Astrocyte (in vitro differentiated cells and primary cell): ENCODE data around the gene LIPI. TPM values are rescaled to one million over a fixed set of nuclear protein-coding genes. Genes with fewer than 3 reads are reported as not detected.
"Not testable (repeated sequence)": the region's sequence is repeated elsewhere in the genome, so short reads cannot be mapped to it uniquely, and the experiment has no call there.

Source experiments
- DNase-seq: peaks from one replicate; pipeline ENCODE4 v3.0.0-alpha.2; 2010; ENCODE audit warnings: low read depth
- FAIRE-seq: peaks from 2 replicates; lab custom pipeline; 2011; peaks lifted over from hg19 to GRCh38; lab: Jason Lieb, UNC
- H2AFZ ChIP-seq: 2 replicates; pipeline ENCODE4 v1.6.0; 2012; ENCODE audit warnings: low read depth, low read length, inconsistent platforms
- H3K27ac ChIP-seq: 2 replicates; pipeline ENCODE4 v1.5.1; 2011; ENCODE audit warnings: low read depth, low read length, inconsistent platforms
- H3K27me3 ChIP-seq: 2 replicates; pipeline ENCODE4 v1.6.0; 2011; ENCODE audit warnings: low read length, inconsistent platforms; ENCODE audit not compliant: insufficient read depth
- H3K36me3 ChIP-seq: 2 replicates; pipeline ENCODE4 v1.5.1; 2011; ENCODE audit warnings: low read length, inconsistent platforms; ENCODE audit not compliant: insufficient read depth
- H3K4me1 ChIP-seq: 2 replicates; pipeline ENCODE4 v1.5.1; 2011; ENCODE audit warnings: low read length, inconsistent platforms; ENCODE audit not compliant: insufficient read depth
- H3K4me2 ChIP-seq: 2 replicates; pipeline ENCODE4 v1.6.0; 2012; ENCODE audit warnings: low read length, inconsistent platforms
- H3K4me3 ChIP-seq: 2 replicates; pipeline ENCODE4 v1.5.1; 2011; ENCODE audit warnings: low read depth, mild to moderate bottlenecking, low read length, inconsistent platforms; ENCODE audit not compliant: insufficient read depth
- H3K79me2 ChIP-seq: 2 replicates; pipeline ENCODE4 v1.6.0; 2012; ENCODE audit warnings: mild to moderate bottlenecking, low read length, inconsistent platforms; ENCODE audit not compliant: insufficient read depth
- H3K9ac ChIP-seq: 2 replicates; pipeline ENCODE4 v1.6.0; 2012; ENCODE audit warnings: mild to moderate bottlenecking, low read length, inconsistent platforms
- H3K9me3 ChIP-seq: 2 replicates; pipeline ENCODE4 v1.5.1; 2012; ENCODE audit warnings: low read depth, mild to moderate bottlenecking, low read length, inconsistent platforms; ENCODE audit not compliant: insufficient read depth
- H4K20me1 ChIP-seq: 2 replicates; pipeline ENCODE4 v1.6.0; 2012; ENCODE audit warnings: low read length, inconsistent platforms; ENCODE audit not compliant: insufficient read depth
- H3K27ac Mint-ChIP-seq: one replicate; pipeline ENCODE4 v1.8.0; 2021; ENCODE audit warnings: mild to moderate bottlenecking, mixed read lengths; ENCODE audit not compliant: unreplicated experiment
- H3K27me3 Mint-ChIP-seq: one replicate; pipeline ENCODE4 v1.8.0; 2021; ENCODE audit warnings: low read depth, mixed read lengths; ENCODE audit not compliant: unreplicated experiment
- H3K36me3 Mint-ChIP-seq: one replicate; pipeline ENCODE4 v1.8.0; 2021; ENCODE audit warnings: low read depth, mixed read lengths; ENCODE audit not compliant: unreplicated experiment
- H3K4me1 Mint-ChIP-seq: one replicate; pipeline ENCODE4 v1.8.0; 2021; ENCODE audit warnings: low read depth, mixed read lengths; ENCODE audit not compliant: unreplicated experiment
- H3K4me3 Mint-ChIP-seq: one replicate; pipeline ENCODE4 v1.8.0; 2021; ENCODE audit warnings: mild to moderate bottlenecking, moderate library complexity, mixed read lengths; ENCODE audit not compliant: unreplicated experiment
- H3K9me3 Mint-ChIP-seq: one replicate; pipeline ENCODE4 v1.8.0; 2021; ENCODE audit warnings: mild to moderate bottlenecking, mixed read lengths; ENCODE audit not compliant: unreplicated experiment
- EZH2 ChIP-seq: IDR thresholded peaks from 2 replicates; pipeline ENCODE4 v1.6.1; 2012; ENCODE audit warnings: mild to moderate bottlenecking, low read length, inconsistent platforms; ENCODE audit not compliant: insufficient read depth
- total RNA-seq: library from RNA; stranded (reverse); gene quantifications from 2 replicates; pipeline ENCODE4 v1.2.1, GENCODE V29; 2021
- TF ChIP-seq, protein P1 (sequence below): IDR thresholded peaks from 2 replicates; pipeline ENCODE4 v1.5.1; 2011; ENCODE audit warnings: low read depth, mild to moderate bottlenecking, inconsistent platforms, low read length, moderate library complexity; ENCODE audit not compliant: insufficient read depth

LIPI gene
- total RNA-seq, 1 donor from 2014 or later, result not detected

DNA sequence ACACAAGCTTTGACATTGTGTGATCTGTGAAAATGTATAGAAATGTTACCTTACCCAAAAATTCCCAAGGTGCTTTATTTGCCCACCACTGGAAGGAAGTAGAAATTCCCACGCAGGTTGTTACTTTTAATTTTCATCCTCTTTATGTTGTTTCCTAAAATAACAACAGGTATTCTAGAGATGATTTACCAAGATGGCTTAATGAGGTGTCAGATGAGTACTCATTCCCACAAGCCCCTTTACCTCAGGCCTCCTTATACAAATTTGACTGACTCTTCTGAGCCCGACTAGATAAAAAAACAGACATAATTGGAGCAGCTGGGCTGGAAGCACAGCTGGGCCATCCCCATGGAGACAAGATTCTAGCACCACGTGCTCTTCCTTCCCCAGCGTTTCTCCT lies 114.6 kb downstream of the LIPI start:
- Histone ChIP-seq H3K9me3 (peaks cover 4% of the 10 kb centered on the region), H4K20me1 (no peaks in the 10 kb centered on the region), H3K4me2 (no peak overlapping the region), H3K27me3 (no peaks in the 10 kb centered on the region), H3K9ac (no peak overlapping the region), H3K27ac (no peak overlapping the region), H2AFZ (no peak overlapping the region), H3K4me3 (no peak overlapping the region), H3K36me3 (no peaks in the 10 kb centered on the region), H3K79me2 (no peaks in the 10 kb centered on the region), H3K4me1 (no peaks in the 10 kb centered on the region)
- no peak overlapping the region for H3K4me3 Mint-ChIP-seq
- H3K36me3 Mint-ChIP-seq, result no peaks in the 10 kb centered on the region
- H3K27ac Mint-ChIP-seq, result no peak overlapping the region
- DNase-seq (no peak), FAIRE-seq (no peak)
- peaks cover 7% of the 10 kb centered on the region for H3K4me1 Mint-ChIP-seq
- no peak for TF ChIP-seq EZH2
- TF ChIP-seq, protein P1, sequence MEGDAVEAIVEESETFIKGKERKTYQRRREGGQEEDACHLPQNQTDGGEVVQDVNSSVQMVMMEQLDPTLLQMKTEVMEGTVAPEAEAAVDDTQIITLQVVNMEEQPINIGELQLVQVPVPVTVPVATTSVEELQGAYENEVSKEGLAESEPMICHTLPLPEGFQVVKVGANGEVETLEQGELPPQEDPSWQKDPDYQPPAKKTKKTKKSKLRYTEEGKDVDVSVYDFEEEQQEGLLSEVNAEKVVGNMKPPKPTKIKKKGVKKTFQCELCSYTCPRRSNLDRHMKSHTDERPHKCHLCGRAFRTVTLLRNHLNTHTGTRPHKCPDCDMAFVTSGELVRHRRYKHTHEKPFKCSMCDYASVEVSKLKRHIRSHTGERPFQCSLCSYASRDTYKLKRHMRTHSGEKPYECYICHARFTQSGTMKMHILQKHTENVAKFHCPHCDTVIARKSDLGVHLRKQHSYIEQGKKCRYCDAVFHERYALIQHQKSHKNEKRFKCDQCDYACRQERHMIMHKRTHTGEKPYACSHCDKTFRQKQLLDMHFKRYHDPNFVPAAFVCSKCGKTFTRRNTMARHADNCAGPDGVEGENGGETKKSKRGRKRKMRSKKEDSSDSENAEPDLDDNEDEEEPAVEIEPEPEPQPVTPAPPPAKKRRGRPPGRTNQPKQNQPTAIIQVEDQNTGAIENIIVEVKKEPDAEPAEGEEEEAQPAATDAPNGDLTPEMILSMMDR, result no peak
- H3K9me3 Mint-ChIP-seq, result no peaks in the 10 kb centered on the region
- H3K27me3 Mint-ChIP-seq, result peaks cover 3% of the 10 kb centered on the region

DNA sequence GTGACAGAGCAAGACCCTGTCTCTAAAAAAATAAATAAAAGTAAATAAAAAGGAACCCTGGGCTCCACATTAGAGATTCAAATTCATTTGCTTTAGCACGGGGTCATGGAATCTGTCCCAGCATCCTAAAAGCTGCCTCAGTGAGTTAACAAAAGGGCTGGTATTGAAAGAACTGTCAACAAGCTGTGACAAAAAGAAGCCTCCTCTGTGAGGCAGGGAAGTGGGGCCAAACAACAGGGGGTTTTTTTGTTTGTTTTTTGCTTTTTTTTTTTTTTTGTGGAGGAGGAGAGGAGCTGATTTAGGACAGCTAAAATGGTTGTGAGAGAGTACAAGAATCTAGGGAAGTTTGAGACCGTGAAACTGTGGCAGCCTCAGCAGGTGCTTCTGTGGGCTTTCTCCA lies 115.7 kb downstream of the LIPI start:
- Histone ChIP-seq H3K9me3 (peaks cover 4% of the 10 kb centered on the region), H3K4me3 (no peak overlapping the region), H4K20me1 (no peaks in the 10 kb centered on the region), H3K9ac (no peak overlapping the region), H3K27ac (no peak overlapping the region), H3K4me1 (no peaks in the 10 kb centered on the region), H3K27me3 (no peaks in the 10 kb centered on the region), H3K79me2 (no peaks in the 10 kb centered on the region), H3K36me3 (no peaks in the 10 kb centered on the region), H2AFZ (no peak overlapping the region), H3K4me2 (no peak overlapping the region)
- DNase-seq (no peak), FAIRE-seq (no peak)
- TF ChIP-seq, protein P1, result no peak
- no peak for TF ChIP-seq EZH2
- Mint-ChIP-seq H3K4me3 (no peak overlapping the region), H3K27ac (no peak overlapping the region), H3K27me3 (peaks cover 3% of the 10 kb centered on the region), H3K4me1 (peaks cover 7% of the 10 kb centered on the region), H3K9me3 (no peaks in the 10 kb centered on the region), H3K36me3 (no peaks in the 10 kb centered on the region)

DNA sequence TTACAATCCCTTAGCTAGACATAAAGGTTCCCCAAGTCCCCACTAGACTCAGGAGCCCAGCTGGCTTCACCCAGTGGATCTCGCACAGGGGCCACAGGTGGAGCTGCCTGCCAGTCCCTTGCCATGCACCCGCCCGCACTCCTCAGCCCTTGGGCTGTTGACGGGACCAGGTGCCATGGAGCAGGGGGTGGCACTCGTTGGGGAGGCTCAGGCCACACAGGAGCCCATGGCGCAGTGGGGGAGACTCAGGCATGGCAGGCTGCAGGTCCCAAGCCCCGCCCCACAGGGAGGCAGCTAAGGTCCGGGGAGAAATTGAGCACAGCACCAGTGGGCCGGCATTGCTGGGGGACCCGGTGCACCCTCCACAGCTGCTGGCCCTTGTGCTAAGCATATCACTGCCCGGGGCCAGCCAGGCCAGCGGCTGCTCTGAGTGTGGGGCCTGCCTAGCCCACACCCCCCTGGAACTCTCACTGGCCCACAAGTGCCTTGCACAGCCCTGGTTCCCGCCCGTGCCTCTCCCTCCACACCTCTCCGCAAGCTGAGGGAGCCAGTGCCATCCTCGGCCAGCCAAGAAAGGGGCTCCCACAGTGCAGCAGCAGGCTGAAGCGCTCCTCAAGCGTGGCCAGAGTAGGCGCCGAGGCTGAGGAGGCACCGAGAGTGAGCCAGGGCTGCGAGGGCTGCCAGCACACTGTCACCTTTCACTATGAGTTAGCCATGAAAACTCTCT lies 117.8 kb downstream of the LIPI start:
- Histone ChIP-seq H3K4me1 (no peaks in the 10 kb centered on the region), H3K79me2 (no peaks in the 10 kb centered on the region), H3K36me3 (no peaks in the 10 kb centered on the region), H3K9me3 (peaks cover 3% of the 10 kb centered on the region), H3K4me3 (no peak overlapping the region), H3K27ac (no peak overlapping the region), H3K9ac (no peak overlapping the region), H2AFZ (no peak overlapping the region), H3K4me2 (no peak overlapping the region), H4K20me1 (no peaks in the 10 kb centered on the region), H3K27me3 (no peaks in the 10 kb centered on the region)
- Mint-ChIP-seq H3K27ac (no peak overlapping the region), H3K4me3 (no peak overlapping the region), H3K9me3 (no peaks in the 10 kb centered on the region), H3K4me1 (peaks cover 7% of the 10 kb centered on the region), H3K27me3 (no peaks in the 10 kb centered on the region), H3K36me3 (no peaks in the 10 kb centered on the region)
- no peak for TF ChIP-seq EZH2
- TF ChIP-seq, protein P1, result no peak
- DNase-seq (no peak), FAIRE-seq (no peak)

DNA sequence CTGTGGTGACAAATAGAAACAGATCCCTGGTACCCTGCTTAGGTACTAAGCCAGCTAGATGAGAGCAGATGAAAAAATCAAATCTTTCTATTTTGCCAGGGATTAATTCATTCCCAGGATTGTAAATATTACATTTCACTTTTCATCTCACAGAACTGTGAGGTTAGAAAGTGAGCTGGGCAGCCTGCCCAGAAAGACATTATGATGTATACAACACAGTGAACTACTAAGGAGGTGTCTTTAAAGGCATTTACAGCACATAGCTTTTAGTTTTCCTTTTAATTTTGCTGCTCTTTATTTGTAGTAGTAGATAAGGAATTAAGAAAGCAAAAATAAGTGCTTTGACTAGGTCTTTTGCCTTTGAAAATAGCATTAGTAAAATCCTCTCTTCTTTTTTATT lies 120.6 kb downstream of the LIPI start:
- H3K27ac Mint-ChIP-seq, H3K9ac ChIP-seq, H3K36me3 ChIP-seq, DNase-seq, H3K9me3 Mint-ChIP-seq, H3K27ac ChIP-seq, H3K27me3 Mint-ChIP-seq, FAIRE-seq, H4K20me1 ChIP-seq, H2AFZ ChIP-seq, H3K4me3 Mint-ChIP-seq, H3K27me3 ChIP-seq, H3K36me3 Mint-ChIP-seq, H3K4me2 ChIP-seq, H3K4me1 ChIP-seq, H3K9me3 ChIP-seq, H3K4me3 ChIP-seq, H3K4me1 Mint-ChIP-seq, H3K79me2 ChIP-seq: not testable (repeated sequence)
